Thyroid gland (tissue), 4 donors: Measurements from ENCODE around the gene RBM23.

Source experiments
- CTCF ChIP-seq, 6 experiments: fragments of 200-600 bp in 3 of 6; fragments of 450-650 bp in 3 of 6; sonication (generic) in 3 of 6; IDR thresholded peaks; one replicate each; pipeline ENCODE4 v1.5.1; 2016 to 2019; ENCODE audit warnings: antibody characterized with exemption in 6 of 6, mild to moderate bottlenecking in 2 of 6, inconsistent platforms in 1 of 6, moderate library complexity in 1 of 6
- POLR2A ChIP-seq, 2 donors: fragments of 450-650 bp; IDR thresholded peaks; one replicate each; pipeline ENCODE4 v1.6.1; 2017; ENCODE audit warnings: antibody characterized with exemption in 2 of 2, mild to moderate bottlenecking in 2 of 2, moderate library complexity in 1 of 2

- TF ChIP-seq CTCF (IDR thresholded peaks at IDR 0.05) (no peak), POLR2A (IDR thresholded peaks at IDR 0.05) (no peak)
Measured at GRCh38 chr14:22866874-22867273, 52.1 kb downstream of the RBM23 start.
